Tibial artery (tissue), 4 donors: ENCODE data around the gene DPM2.

Source experiments
- DNase-seq, 2 donors: peaks; one replicate each; pipeline ENCODE4 v3.0.0-alpha.2; 2019
- H3K27ac ChIP-seq, 2 donors: fragments of 200-600 bp; sonication (generic) in 1 of 2; 1 replicate in 1 of 2; 2 replicates in 1 of 2; pipeline ENCODE4 v1.5.1; 2018 to 2019; ENCODE audit warnings: mild to moderate bottlenecking in 1 of 2
- H3K27me3 ChIP-seq, 2 donors: fragments of 200-600 bp; sonication (generic) in 1 of 2; one replicate each; pipeline versions ENCODE4 v1.5.1 to v1.6.0; 2016 to 2019
- H3K36me3 ChIP-seq, 3 donors: fragments of 200-600 bp; sonication (generic) in 2 of 3; one replicate each; pipeline ENCODE4 v1.5.1; 2016 to 2019; ENCODE audit warnings: mild to moderate bottlenecking in 2 of 3
- H3K4me1 ChIP-seq, 4 donors: fragments of 200-600 bp; sonication (generic) in 2 of 4; 1 replicate in 3 of 4; 2 replicates in 1 of 4; pipeline ENCODE4 v1.5.1; 2016 to 2019
- H3K4me3 ChIP-seq, 2 donors: fragments of 200-600 bp; sonication (generic) in 1 of 2; 1 replicate in 1 of 2; 2 replicates in 1 of 2; pipeline ENCODE4 v1.5.1; 2018 to 2019; ENCODE audit warnings: mild to moderate bottlenecking in 2 of 2
- H3K9me3 ChIP-seq, 3 donors: fragments of 200-600 bp; sonication (generic) in 1 of 3; one replicate each; pipeline ENCODE4 v1.5.1; 2016 to 2019
- intact Hi-C: fragments of 100-400 bp; cut with DNase I; formaldehyde crosslinking; loops from one replicate; pipeline ENCODE4 v1.15.0; 2023; ENCODE audit warnings: low total_unique reads
- TF ChIP-seq, protein P1 (sequence below), 2 experiments: fragments of 200-600 bp in 1 of 2; fragments of 450-650 bp in 1 of 2; IDR thresholded peaks; one replicate each; pipeline ENCODE4 v1.5.1; 2017 to 2019; ENCODE audit warnings: antibody characterized with exemption in 2 of 2, mild to moderate bottlenecking in 1 of 2, moderate library complexity in 1 of 2

The DPM2 gene, protein sequence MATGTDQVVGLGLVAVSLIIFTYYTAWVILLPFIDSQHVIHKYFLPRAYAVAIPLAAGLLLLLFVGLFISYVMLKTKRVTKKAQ

GRCh38 chr9:127937388-127938297, at the start of gene DPM2:
Gene DPM2, minus strand, starts transcription at chr9:127937854. Its CDS starts 34 bp downstream, at chr9:127937820.
- Histone ChIP-seq H3K4me1 (peaks cover 0 to 33% (median 26%) of the 10 kb centered on the region in 4 donors), H3K4me3 (peak within 1 kb of the TSS; percentile 68 to 90), H3K27me3 (no peaks in the 10 kb centered on the region), H3K27ac (peak within 1 kb of the TSS; percentile 60 to 64), H3K36me3 (peaks cover 0 to 33% (median 8%) of the 10 kb centered on the region in 3 donors), H3K9me3 (no peaks in the 10 kb centered on the region)
- peak; percentile 72 to 85 for DNase-seq
- intact Hi-C loops: no loop called here
- TF ChIP-seq, protein P1, sequence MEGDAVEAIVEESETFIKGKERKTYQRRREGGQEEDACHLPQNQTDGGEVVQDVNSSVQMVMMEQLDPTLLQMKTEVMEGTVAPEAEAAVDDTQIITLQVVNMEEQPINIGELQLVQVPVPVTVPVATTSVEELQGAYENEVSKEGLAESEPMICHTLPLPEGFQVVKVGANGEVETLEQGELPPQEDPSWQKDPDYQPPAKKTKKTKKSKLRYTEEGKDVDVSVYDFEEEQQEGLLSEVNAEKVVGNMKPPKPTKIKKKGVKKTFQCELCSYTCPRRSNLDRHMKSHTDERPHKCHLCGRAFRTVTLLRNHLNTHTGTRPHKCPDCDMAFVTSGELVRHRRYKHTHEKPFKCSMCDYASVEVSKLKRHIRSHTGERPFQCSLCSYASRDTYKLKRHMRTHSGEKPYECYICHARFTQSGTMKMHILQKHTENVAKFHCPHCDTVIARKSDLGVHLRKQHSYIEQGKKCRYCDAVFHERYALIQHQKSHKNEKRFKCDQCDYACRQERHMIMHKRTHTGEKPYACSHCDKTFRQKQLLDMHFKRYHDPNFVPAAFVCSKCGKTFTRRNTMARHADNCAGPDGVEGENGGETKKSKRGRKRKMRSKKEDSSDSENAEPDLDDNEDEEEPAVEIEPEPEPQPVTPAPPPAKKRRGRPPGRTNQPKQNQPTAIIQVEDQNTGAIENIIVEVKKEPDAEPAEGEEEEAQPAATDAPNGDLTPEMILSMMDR (IDR thresholded peaks at IDR 0.05): no peak

DNA sequence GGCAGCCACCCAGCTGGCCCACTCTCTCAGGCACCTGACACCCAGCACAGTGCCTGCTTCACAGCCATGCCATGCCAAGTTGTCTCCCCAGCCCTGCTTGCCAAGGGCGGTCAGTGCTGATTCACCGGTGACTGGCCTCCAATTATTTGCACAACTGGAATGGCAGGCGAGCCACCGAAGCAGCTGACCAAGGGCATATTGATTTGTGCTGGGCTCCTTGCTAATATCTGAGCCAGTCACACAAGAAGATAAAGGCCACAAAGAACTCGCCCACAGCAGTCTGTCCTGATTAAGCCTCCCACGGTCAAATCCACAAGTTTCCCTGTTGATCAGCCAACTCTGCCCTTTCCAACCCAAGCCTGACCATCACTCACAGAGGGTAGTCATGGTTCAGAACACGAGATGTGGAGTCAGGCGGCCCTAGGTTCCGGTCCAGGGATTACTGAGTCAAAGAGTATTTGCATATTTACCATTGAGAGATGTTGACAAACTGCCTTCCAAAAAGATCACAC, 49.5 kb upstream of the DPM2 start:
- TF ChIP-seq, protein P1 (IDR thresholded peaks at IDR 0.05): no peak
- Histone ChIP-seq H3K36me3 (no peaks in the 10 kb centered on the region), H3K9me3 (no peaks in the 10 kb centered on the region), H3K4me1 (peaks cover 0 to under 1% (median 0%) of the 10 kb centered on the region in 4 donors), H3K27ac (no peak overlapping the region), H3K4me3 (no peak overlapping the region), H3K27me3 (no peaks in the 10 kb centered on the region)
- intact Hi-C loops: loop anchor here (5.0 kb wide), 1 partner anchor 35 kb away; no protein-coding TSS in a partner anchor
- DNase-seq: peak in 1 of 2 donors; percentile 70

GRCh38 chr9:127985011-127985410, 47.4 kb upstream of the DPM2 start:
- no peak for DNase-seq
- Histone ChIP-seq H3K9me3 (no peaks in the 10 kb centered on the region), H3K27ac (no peak overlapping the region), H3K4me1 (peaks cover 0 to 10% (median 5%) of the 10 kb centered on the region in 4 donors), H3K4me3 (no peak overlapping the region), H3K27me3 (no peaks in the 10 kb centered on the region), H3K36me3 (no peaks in the 10 kb centered on the region)
- intact Hi-C loops: loop anchor here (5.0 kb wide), 1 partner anchor 37 kb away; no protein-coding TSS in a partner anchor
- TF ChIP-seq, protein P1 (IDR thresholded peaks at IDR 0.05): no peak

DNA sequence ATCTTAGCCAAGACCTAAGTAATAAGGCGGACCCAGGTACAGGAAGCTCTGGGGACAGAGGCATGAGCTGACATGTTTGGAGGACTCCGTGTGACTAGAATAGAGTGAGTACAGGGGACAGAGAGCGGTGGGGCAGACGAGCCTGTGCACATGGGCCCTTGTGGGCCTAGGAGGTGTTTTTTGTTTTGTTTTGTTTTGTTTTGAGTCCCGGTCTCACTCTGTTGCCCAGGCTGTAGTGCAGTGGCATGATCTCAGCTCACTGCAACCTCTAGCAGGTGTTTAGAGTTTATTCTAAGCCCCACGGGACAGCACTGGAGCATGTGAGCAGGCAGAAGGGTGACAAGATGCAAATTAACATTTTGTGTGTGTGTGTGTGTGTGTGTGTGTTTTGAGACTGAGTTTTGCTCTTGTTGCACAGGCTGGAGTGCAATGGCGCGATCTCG, 46.2 kb upstream of the DPM2 start:
- TF ChIP-seq, protein P1 (IDR thresholded peaks at IDR 0.05): no peak
- Histone ChIP-seq H3K4me1 (peaks cover 5 to 20% (median 9%) of the 10 kb centered on the region in 4 donors), H3K9me3 (no peaks in the 10 kb centered on the region), H3K36me3 (no peaks in the 10 kb centered on the region), H3K4me3 (no peak overlapping the region), H3K27ac (no peak overlapping the region), H3K27me3 (no peaks in the 10 kb centered on the region)
- DNase-seq: no peak
- intact Hi-C loops: no loop called here

DNA sequence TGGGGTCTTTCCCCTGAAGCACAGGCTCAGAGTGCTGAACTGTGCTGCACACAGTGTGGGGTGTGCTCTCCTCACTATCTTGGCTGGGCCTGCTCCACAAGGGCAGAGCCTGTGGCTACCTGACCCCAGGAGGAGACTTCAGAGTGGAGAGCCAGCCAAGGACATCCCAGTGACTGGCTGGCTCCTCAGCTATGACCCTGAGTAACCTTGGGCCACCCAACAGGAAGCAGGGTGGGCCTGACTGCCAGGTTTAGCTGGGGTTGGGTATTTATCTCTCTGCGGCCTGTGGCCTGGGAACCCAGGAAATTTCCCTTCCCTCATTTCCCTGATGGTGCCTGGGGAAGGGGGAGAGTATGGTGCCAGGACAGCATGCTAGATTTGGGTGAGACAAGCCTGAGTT, 45.3 kb upstream of the DPM2 start:
- no peak overlapping the region for H3K27ac ChIP-seq
- H3K36me3 ChIP-seq: no peaks in the 10 kb centered on the region
- H3K4me1 ChIP-seq: peaks cover 5 to 30% (median 19%) of the 10 kb centered on the region in 4 donors
- no peaks in the 10 kb centered on the region for H3K9me3 ChIP-seq
- intact Hi-C loops: no loop called here
- no peak overlapping the region for H3K4me3 ChIP-seq
- no peaks in the 10 kb centered on the region for H3K27me3 ChIP-seq
- TF ChIP-seq, protein P1 (IDR thresholded peaks at IDR 0.05): no peak
- DNase-seq: no peak
